Rectal smooth muscle tissue (tissue), 1 donor: ENCODE measurements around the gene PIPOX.

Source experiments
- H3K27ac ChIP-seq: one replicate; pipeline ENCODE4 v1.7.0; 2013; ENCODE audit warnings: low read depth, low read length, inconsistent platforms
- H3K27me3 ChIP-seq: one replicate; pipeline ENCODE4 v1.7.0; 2013; ENCODE audit warnings: low read length; ENCODE audit not compliant: control insufficient read depth, insufficient read depth
- H3K36me3 ChIP-seq: one replicate; pipeline ENCODE4 v1.7.0; 2013; ENCODE audit warnings: low read length; ENCODE audit not compliant: control insufficient read depth, insufficient read depth
- H3K4me1 ChIP-seq: one replicate; pipeline ENCODE4 v1.7.0; 2013; ENCODE audit warnings: low read length; ENCODE audit not compliant: control insufficient read depth, insufficient read depth
- H3K4me3 ChIP-seq: one replicate; pipeline ENCODE4 v1.7.0; 2013; ENCODE audit warnings: low read length
- H3K9ac ChIP-seq: one replicate; pipeline ENCODE4 v1.7.0; 2013; ENCODE audit warnings: low read length

Gene PIPOX

DNA sequence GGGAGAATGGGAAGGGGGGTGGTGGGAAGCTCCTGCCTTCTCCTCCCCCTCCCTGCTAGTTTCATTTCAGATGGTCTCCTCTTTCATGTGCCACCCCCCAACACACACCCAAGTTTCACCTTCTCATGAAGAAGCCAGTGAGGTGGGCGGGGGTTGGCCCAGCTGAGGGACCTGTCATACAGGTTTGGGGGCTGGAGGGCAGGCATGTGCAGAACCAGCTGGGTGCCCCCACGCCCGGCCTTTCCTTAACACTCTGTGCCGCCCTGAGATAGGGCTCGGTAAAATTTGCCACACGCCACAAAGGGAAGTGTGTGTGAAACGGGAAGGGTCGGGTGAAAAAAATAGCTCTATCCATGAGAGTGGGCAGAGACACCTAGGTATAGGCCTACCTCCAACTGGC lies 57.4 kb downstream of the PIPOX start:
- Histone ChIP-seq H3K27me3 (no peaks in the 10 kb centered on the region), H3K4me1 (no peaks in the 10 kb centered on the region), H3K4me3 (no peak overlapping the region), H3K9ac (no peak overlapping the region), H3K36me3 (peaks cover 50% of the 10 kb centered on the region), H3K27ac (no peak overlapping the region)

DNA sequence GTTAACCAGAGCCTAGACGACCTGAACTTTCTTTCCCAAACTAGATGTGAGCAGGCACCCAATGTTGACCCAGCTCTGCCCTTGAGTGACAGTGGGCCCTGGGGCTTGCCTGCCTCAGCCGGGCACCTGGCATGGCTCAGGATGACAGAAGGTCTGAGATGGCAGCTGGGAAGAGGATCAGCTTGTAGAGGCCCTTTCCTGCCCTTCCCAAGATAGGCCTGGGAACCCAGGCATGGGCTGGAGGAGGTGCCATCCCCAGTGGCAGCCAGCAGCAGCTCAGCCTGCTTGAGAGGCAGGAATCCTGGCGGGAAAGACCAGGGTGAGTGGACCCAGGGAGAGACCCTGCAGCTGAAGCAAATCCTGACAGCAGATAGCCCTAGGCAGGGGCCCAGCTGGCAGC lies 59.1 kb downstream of the PIPOX start:
- Histone ChIP-seq H3K27ac (no peak overlapping the region), H3K27me3 (no peaks in the 10 kb centered on the region), H3K36me3 (peaks cover 39% of the 10 kb centered on the region), H3K4me1 (no peaks in the 10 kb centered on the region), H3K4me3 (no peak overlapping the region), H3K9ac (no peak overlapping the region)

DNA sequence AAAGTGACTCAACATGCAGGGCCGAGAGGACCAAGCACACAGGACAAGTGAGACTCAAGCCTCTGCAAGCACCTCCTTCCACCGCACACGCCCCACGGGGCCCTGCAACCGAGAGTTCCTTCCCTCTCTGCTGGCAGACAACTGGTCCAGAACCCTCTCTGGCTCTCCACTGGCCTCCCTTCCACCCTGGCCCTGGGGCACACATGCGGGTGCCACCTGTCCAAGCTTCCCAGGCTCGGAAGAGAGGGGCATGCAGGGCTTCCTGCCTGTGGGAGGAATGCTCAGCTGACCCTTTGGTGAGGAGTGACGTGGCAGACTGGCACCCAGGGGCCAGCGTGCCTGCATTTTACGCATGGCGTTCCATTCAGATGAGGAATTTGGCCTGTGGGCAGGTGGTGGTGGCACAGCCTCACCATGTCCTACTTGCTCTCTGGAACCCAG lies 59.8 kb downstream of the PIPOX start:
- H3K27me3 ChIP-seq, result no peaks in the 10 kb centered on the region
- H3K27ac ChIP-seq, result no peak overlapping the region
- H3K4me3 ChIP-seq, result no peak overlapping the region
- H3K9ac ChIP-seq, result no peak overlapping the region
- H3K4me1 ChIP-seq, result no peaks in the 10 kb centered on the region
- H3K36me3 ChIP-seq, result peaks cover 36% of the 10 kb centered on the region

DNA sequence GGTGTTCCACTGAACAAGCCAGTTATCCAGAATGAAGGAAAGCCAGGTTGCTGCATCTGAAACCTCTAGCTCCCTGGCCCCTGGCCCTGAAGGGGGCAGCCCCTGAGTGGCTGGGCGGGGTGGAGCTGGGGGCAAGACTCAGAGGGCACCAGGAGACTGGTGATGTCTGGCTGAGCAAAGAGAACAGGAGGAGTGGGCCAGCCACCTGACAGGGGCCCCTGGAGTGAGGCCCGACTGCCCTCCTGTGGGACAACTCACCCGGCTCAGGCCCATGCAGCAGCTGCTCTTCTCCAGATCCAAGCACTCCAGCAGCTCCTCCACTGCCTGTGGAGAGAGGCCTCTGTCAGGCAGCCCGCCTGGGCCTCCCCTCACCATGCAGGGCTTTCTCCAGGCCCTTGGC lies 60.4 kb downstream of the PIPOX start:
- Histone ChIP-seq H3K4me1 (no peaks in the 10 kb centered on the region), H3K27ac (no peak overlapping the region), H3K9ac (no peak overlapping the region), H3K27me3 (no peaks in the 10 kb centered on the region), H3K4me3 (no peak overlapping the region), H3K36me3 (peaks cover 31% of the 10 kb centered on the region)
